ENCODE measurements around the gene MACROD2.

DNA sequence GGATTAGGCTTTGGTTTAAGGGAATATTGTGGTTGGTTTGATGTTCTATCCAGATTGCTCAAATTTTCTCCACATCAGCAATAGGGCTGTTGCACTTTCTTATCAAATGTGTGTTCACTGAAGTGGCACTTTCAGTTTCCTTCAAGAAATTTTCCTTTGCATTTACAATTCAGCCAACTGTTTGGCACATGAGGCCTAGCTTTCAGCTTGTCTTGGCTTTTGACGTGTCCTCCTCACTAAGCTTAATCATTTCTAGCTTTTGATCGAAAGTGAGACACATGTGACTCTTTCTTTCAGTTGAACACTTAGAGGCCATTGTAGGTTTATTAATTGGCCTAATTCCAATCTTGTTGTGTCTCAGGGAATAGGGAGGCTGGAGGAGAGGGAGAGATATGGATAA is 237.3 kb downstream of the MACROD2 start:
- TF ChIP-seq, protein P1, sequence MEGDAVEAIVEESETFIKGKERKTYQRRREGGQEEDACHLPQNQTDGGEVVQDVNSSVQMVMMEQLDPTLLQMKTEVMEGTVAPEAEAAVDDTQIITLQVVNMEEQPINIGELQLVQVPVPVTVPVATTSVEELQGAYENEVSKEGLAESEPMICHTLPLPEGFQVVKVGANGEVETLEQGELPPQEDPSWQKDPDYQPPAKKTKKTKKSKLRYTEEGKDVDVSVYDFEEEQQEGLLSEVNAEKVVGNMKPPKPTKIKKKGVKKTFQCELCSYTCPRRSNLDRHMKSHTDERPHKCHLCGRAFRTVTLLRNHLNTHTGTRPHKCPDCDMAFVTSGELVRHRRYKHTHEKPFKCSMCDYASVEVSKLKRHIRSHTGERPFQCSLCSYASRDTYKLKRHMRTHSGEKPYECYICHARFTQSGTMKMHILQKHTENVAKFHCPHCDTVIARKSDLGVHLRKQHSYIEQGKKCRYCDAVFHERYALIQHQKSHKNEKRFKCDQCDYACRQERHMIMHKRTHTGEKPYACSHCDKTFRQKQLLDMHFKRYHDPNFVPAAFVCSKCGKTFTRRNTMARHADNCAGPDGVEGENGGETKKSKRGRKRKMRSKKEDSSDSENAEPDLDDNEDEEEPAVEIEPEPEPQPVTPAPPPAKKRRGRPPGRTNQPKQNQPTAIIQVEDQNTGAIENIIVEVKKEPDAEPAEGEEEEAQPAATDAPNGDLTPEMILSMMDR (conservative IDR thresholded peaks at IDR 0.05), result no peak
- TF ChIP-seq ZFX (IDR thresholded peaks at IDR 0.05), result no peak
